K562 (cell line): Measurements from ENCODE around the gene CEP85L. TPM values are rescaled to one million over a fixed set of nuclear protein-coding genes. Genes with fewer than 3 reads are reported as not detected.
A peak's percentile ranks its signal among the peaks of the same experiment; 100 is the strongest.

Experiments
- ATAC-seq: fragments of 200-7000 bp; cut with Tn5 transposase; 3 replicates; pipeline ENCODE4 v1.9.1; 2020; ENCODE audit warnings: moderate library complexity
- BruUV-seq: library from RNA; stranded (reverse); fragments of 400-500 nt; replicated peaks from 2 replicates; lab custom pipeline; 2021; lab: Mats Ljungman, UMichigan
- CTCF ChIA-PET: fragments of 300-600 bp; formaldehyde crosslinking; extraction: SDS; loops from one replicate; lab custom pipeline; 2021; ENCODE audit warnings: low intra/inter-chr PET ratio; lab: Yijun Ruan, JAX
- POLR2A ChIA-PET: fragments of 300-600, 350-650 bp; sonication (Branson Sonifier 250); formaldehyde crosslinking; extraction: SDS; loops from one replicate; lab custom pipeline; 2021; ENCODE audit warnings: antibody characterized with exemption, inconsistent platforms; lab: Yijun Ruan, JAX
- DNase-seq, 4 experiments: peaks; one replicate each; pipeline versions ENCODE4 v3.0.0 to v3.0.0-alpha.2; 2011 to 2018; ENCODE audit warnings: low spot score in 3 of 4, mixed read lengths in 3 of 4; ENCODE audit errors: extremely low read depth in 1 of 4
- FAIRE-seq: peaks from 2 replicates; lab custom pipeline; 2011; peaks lifted over from hg19 to GRCh38; lab: Jason Lieb, UNC
- H2AFZ ChIP-seq: 2 replicates; pipeline ENCODE4 v1.6.0; 2011; ENCODE audit warnings: low read depth, low read length, control low read depth, inconsistent platforms
- H3K27ac ChIP-seq: fragments of 200-600 bp; 3 replicates; pipeline ENCODE4 v1.8.0; 2011; ENCODE audit warnings: low read depth, mild to moderate bottlenecking, control low read depth, inconsistent platforms, low read length, moderate library complexity, mixed read lengths; ENCODE audit errors: extremely low read depth
- H3K27me3 ChIP-seq, 2 experiments: fragments of 300-600 bp in 1 of 2; 2 replicates in 1 of 2; 3 replicates in 1 of 2; pipeline versions ENCODE4 v1.6.0 to v1.8.0; 2011; ENCODE audit warnings: inconsistent platforms in 2 of 2, low read length in 2 of 2, mild to moderate bottlenecking in 1 of 2, mixed read lengths in 1 of 2, moderate library complexity in 1 of 2; ENCODE audit not compliant: control insufficient read depth in 2 of 2, insufficient read depth in 2 of 2
- H3K36me3 ChIP-seq: fragments of 300-600 bp; 3 replicates; pipeline ENCODE4 v1.8.0; 2011; ENCODE audit warnings: mild to moderate bottlenecking, low read length, inconsistent platforms; ENCODE audit not compliant: control insufficient read depth, insufficient read depth
- H3K4me1 ChIP-seq, 2 experiments: fragments of 200-600 bp in 1 of 2; replicated peaks in 1 of 2; 2 replicates in 1 of 2; 3 replicates in 1 of 2; pipeline versions ENCODE4 v1.5.1 to v1.8.0; 2011; ENCODE audit warnings: inconsistent platforms in 2 of 2, low read length in 2 of 2, mild to moderate bottlenecking in 1 of 2, mixed read lengths in 1 of 2, moderate library complexity in 1 of 2; ENCODE audit not compliant: control insufficient read depth in 2 of 2, insufficient read depth in 2 of 2
- H3K4me2 ChIP-seq: 2 replicates; pipeline ENCODE4 v1.6.1; 2011; ENCODE audit warnings: low read length, control low read depth, inconsistent platforms, mixed read lengths; ENCODE audit not compliant: insufficient read depth
- H3K4me3 ChIP-seq: fragments of 200-600 bp; sonication (generic), shearing (Covaris generic); 2 replicates; pipeline ENCODE4 v1.5.1; 2016; ENCODE audit warnings: control low read depth, inconsistent platforms
- H3K79me2 ChIP-seq: fragments of 200-600 bp; 3 replicates; pipeline ENCODE4 v1.8.0; 2011; ENCODE audit warnings: low read length, inconsistent platforms; ENCODE audit not compliant: control insufficient read depth, insufficient read depth
- H3K9ac ChIP-seq, 2 experiments: 2 replicates each; pipeline versions ENCODE4 v1.6.0 to v1.6.1; 2011; ENCODE audit warnings: low read depth in 2 of 2, low read length in 2 of 2, control low read depth in 1 of 2, inconsistent platforms in 1 of 2, mild to moderate bottlenecking in 1 of 2, mixed read lengths in 1 of 2; ENCODE audit not compliant: insufficient read depth in 1 of 2
- H3K9me1 ChIP-seq: one replicate; pipeline ENCODE4 v1.6.0; 2011; ENCODE audit warnings: inconsistent platforms, mild to moderate bottlenecking, low read length, moderate library complexity; ENCODE audit not compliant: control insufficient read depth, insufficient read depth
- H3K9me3 ChIP-seq: replicated peaks from 2 replicates; pipeline ENCODE4 v1.5.1; 2011; ENCODE audit warnings: low read depth, low read length, inconsistent platforms; ENCODE audit not compliant: control insufficient read depth, insufficient read depth
- H4K20me1 ChIP-seq: replicated peaks from 2 replicates; pipeline ENCODE4 v1.6.1; 2011; ENCODE audit warnings: low read length, inconsistent platforms, mixed read lengths; ENCODE audit not compliant: control insufficient read depth, insufficient read depth
- ARID2 ChIP-seq: fragments of 450-650 bp; IDR thresholded peaks from 2 replicates; pipeline ENCODE4 v1.6.1; 2017; ENCODE audit warnings: antibody characterized with exemption, mild to moderate bottlenecking
- ATF4 ChIP-seq: fragments of 450-650 bp; formaldehyde crosslinking; IDR thresholded peaks from 2 replicates; pipeline ENCODE4 v1.4.0; 2022; ENCODE audit warnings: mild to moderate bottlenecking, moderate library complexity
- C11orf30 ChIP-seq: fragments of 450-650 bp; IDR thresholded peaks from 2 replicates; pipeline ENCODE4 v1.6.1; 2016; ENCODE audit warnings: low read depth, mild to moderate bottlenecking
- CREM ChIP-seq: IDR thresholded peaks from 2 replicates; pipeline ENCODE4 v1.6.1; 2014; ENCODE audit warnings: antibody characterized with exemption, low read depth
- EP400 ChIP-seq: fragments of 450-650 bp; IDR thresholded peaks from 2 replicates; pipeline ENCODE4 v1.6.1; 2017; ENCODE audit warnings: antibody characterized with exemption, mild to moderate bottlenecking, moderate library complexity
- SMARCE1 ChIP-seq: fragments of 450-650 bp; IDR thresholded peaks from 2 replicates; pipeline ENCODE4 v1.7.1; 2016; ENCODE audit warnings: mild to moderate bottlenecking
- TSC22D4 ChIP-seq: fragments of 450-650 bp; IDR thresholded peaks from 2 replicates; pipeline ENCODE4 v1.6.1; 2016; ENCODE audit warnings: missing genetic modification characterization, missing biosample characterization, control low read depth
- ZNF165 ChIP-seq: fragments of 250-450 bp; sonication (Bioruptor Pico); IDR thresholded peaks from 2 replicates; pipeline ENCODE4 v1.4.0; 2020; ENCODE audit warnings: borderline replicate concordance
- ZNF280A ChIP-seq: fragments of 450-650 bp; IDR thresholded peaks from 2 replicates; pipeline ENCODE4 v1.6.1; 2018; ENCODE audit warnings: mild to moderate bottlenecking, low read depth; ENCODE audit not compliant: partially characterized antibody
- ZNF316 ChIP-seq: fragments of 450-650 bp; IDR thresholded peaks from 2 replicates; pipeline ENCODE4 v1.6.1; 2016
- ZNF445 ChIP-seq: fragments of 250-450 bp; sonication (Bioruptor Pico); IDR thresholded peaks from 2 replicates; pipeline ENCODE4 v1.4.0; 2020; ENCODE audit warnings: low read depth, mild to moderate bottlenecking, moderate library complexity
- ZNF511 ChIP-seq: sonication (generic); formaldehyde crosslinking; IDR thresholded peaks from 2 replicates; pipeline ENCODE4 v1.8.0; 2022; ENCODE audit warnings: mild to moderate bottlenecking, missing genetic modification reagents
- ZNF695 ChIP-seq: fragments of 450-650 bp; formaldehyde crosslinking; IDR thresholded peaks from 2 replicates; pipeline ENCODE4 v1.4.0; 2020; ENCODE audit warnings: mild to moderate bottlenecking, moderate library complexity
- WGBS: fragments of 100-300 bp; shearing (Covaris generic); methylation state at CpG from one replicate; pipeline ENCODE4 v1.1.6; 2016; ENCODE audit warnings: low coverage, mixed read lengths; ENCODE audit not compliant: insufficient coverage; ENCODE audit errors: missing lambda C conversion rate; 5-methylcytosine and 5-hydroxymethylcytosine counted together
- in situ Hi-C: fragments of 300-500 bp; cut with MboI; formaldehyde crosslinking; loops from 4 replicates; pipeline ENCODE4 v1.15.0; 2018; ENCODE audit warnings: inconsistent platforms, mixed read lengths
- intact Hi-C: fragments of 100-400 bp; cut with micrococcal nuclease; formaldehyde crosslinking; loops from 2 replicates; pipeline ENCODE4 v1.14.2; 2022
- polyA plus RNA-seq, 8 experiments: library from polyadenylated mRNA; depleted of rRNA in 4 of 8; stranded (reverse) in 5 of 8; unstranded in 3 of 8; fragments of >200 nt; fragmentation: Nextera tagmentation in 2 of 8; fragmentation: Illumina TruSeq in 1 of 8; extraction: Ambion mirVana in 2 of 8; extraction: Trizol in 1 of 8; gene quantifications; 2 replicates each; pipeline versions ENCODE4 v1.2.1 to v1.2.3, GENCODE V29; 2011 to 2014; ENCODE audit warnings: inconsistent platforms in 1 of 8, missing spikeins in 1 of 8
- total RNA-seq, 7 experiments: library from RNA; depleted of rRNA in 6 of 7; stranded (reverse); fragments of >200 nt in 6 of 7; fragmentation: Illumina TruSeq in 2 of 7; extraction: Trizol in 2 of 7; gene quantifications; 2 replicates each; pipeline versions ENCODE4 v1.2.1 to v1.2.3, GENCODE V29; 2011 to 2021; ENCODE audit warnings: low replicate concordance in 1 of 7

Gene CEP85L
- total and polyA plus RNA-seq, 9 of the 15 experiments (the other 6 are each of a cell fraction or from before 2014, with no cell fraction given), result 4.5 to 15.8 (median 8.3) TPM

GRCh38 chr6:118558464-118559217, 92.8 kb downstream of the CEP85L start:
- DNase-seq (no peak), FAIRE-seq (peak; percentile 6), ATAC-seq (no peak)
- H2AFZ ChIP-seq, result no peak overlapping the region
- H3K9me1 ChIP-seq, result no peaks in the 10 kb centered on the region
- H3K27me3 ChIP-seq, result no peaks in the 10 kb centered on the region
- no peaks in the 10 kb centered on the region for H4K20me1 ChIP-seq
- BruUV-seq, result no TSS peak
- no peaks in the 10 kb centered on the region for H3K9me3 ChIP-seq
- H3K4me2 ChIP-seq, result no peak overlapping the region
- 48% methylated on average over 4 of the region's 6 CpGs for WGBS
- no peaks in the 10 kb centered on the region for H3K4me1 ChIP-seq
- no peak overlapping the region for H3K9ac ChIP-seq
- H3K36me3 ChIP-seq, result no peaks in the 10 kb centered on the region
- H3K27ac ChIP-seq, result no peak overlapping the region
- H3K79me2 ChIP-seq, result no peaks in the 10 kb centered on the region
- ChIA-PET CTCF (no interaction called here), POLR2A (interaction anchor here (0.7 kb wide), 1 partner anchor 14 kb away, joined by 3 read pairs; no protein-coding TSS in a partner anchor)
- no peak overlapping the region for H3K4me3 ChIP-seq
- intact Hi-C loops (no loop called here), in situ Hi-C loops (loop anchor here (10.0 kb wide), 1 partner anchor 274 kb away; no protein-coding TSS in a partner anchor)
- TF ChIP-seq ZNF316, result 0 out of 2 replicates have a peak, but pooled peaks have one; percentile 7
- TF ChIP-seq ZNF165 (CRISPR knock-in tag), result no peak
- TF ChIP-seq, all 486 proteins: peak for 1

- H3K4me1 ChIP-seq, result no peaks in the 10 kb centered on the region; a peak in 1 of 5 replicates
- no peak for FAIRE-seq
- intact Hi-C loops, result loop anchor here (5.0 kb wide), 2 partner anchors 558 to 577 kb away; no protein-coding TSS in a partner anchor
- H3K36me3 ChIP-seq, result no peaks in the 10 kb centered on the region
- no peak for ATAC-seq
- no peaks in the 10 kb centered on the region for H3K79me2 ChIP-seq
- no peaks in the 10 kb centered on the region for H3K27me3 ChIP-seq
- BruUV-seq, result no TSS peak
- H3K4me3 ChIP-seq, result no peak overlapping the region
- H3K9me3 ChIP-seq, result no peaks in the 10 kb centered on the region
- H3K27ac ChIP-seq, result no peak overlapping the region
- in situ Hi-C loops, result loop anchor here (10.0 kb wide), 1 partner anchor 270 kb away; no protein-coding TSS in a partner anchor
- H4K20me1 ChIP-seq, result no peaks in the 10 kb centered on the region
- 46% methylated on average over 1 of the region's 1 CpG for WGBS
- H3K9ac ChIP-seq, result no peak overlapping the region
- no peak for DNase-seq
- H3K4me2 ChIP-seq, result no peak overlapping the region
- H3K9me1 ChIP-seq, result no peaks in the 10 kb centered on the region
- ChIA-PET POLR2A (no interaction called here), CTCF (interaction anchor here (0.6 kb wide), 1 partner anchor 43 kb away, joined by 3 read pairs; no protein-coding TSS in a partner anchor)
- H2AFZ ChIP-seq, result no peak overlapping the region
- no peak for TF ChIP-seq C11orf30
- TF ChIP-seq ZNF445 (CRISPR knock-in tag), result no peak
- TF ChIP-seq ARID2, result no peak
- TF ChIP-seq ZNF695 (CRISPR knock-in tag), result no peak
- no peak for TF ChIP-seq ATF4 (CRISPR knock-in tag)
- TF ChIP-seq ZNF511, result no peak
- no peak for TF ChIP-seq CREM
- TF ChIP-seq ZNF280A, result no peak
- TF ChIP-seq SMARCE1, result no peak
- TF ChIP-seq TSC22D4 (tag), result no peak
- no peak for TF ChIP-seq EP400
Observed at GRCh38 chr6:118554698-118555097, 96.7 kb downstream of the CEP85L start.
